ENCODE data around the gene CENPX. TPM values are rescaled to one million over a fixed set of nuclear protein-coding genes. Genes with fewer than 3 reads are reported as not detected.

CENPX gene
- total RNA-seq, 2 donors from 2014 or later: 91.1 to 238 TPM

GRCh38 chr17:82031885-82032627 lies 9.4 kb upstream of the CENPX start:
- peaks cover 16% of the 10 kb centered on the region for H3K4me1 ChIP-seq
- TF ChIP-seq, protein P1, sequence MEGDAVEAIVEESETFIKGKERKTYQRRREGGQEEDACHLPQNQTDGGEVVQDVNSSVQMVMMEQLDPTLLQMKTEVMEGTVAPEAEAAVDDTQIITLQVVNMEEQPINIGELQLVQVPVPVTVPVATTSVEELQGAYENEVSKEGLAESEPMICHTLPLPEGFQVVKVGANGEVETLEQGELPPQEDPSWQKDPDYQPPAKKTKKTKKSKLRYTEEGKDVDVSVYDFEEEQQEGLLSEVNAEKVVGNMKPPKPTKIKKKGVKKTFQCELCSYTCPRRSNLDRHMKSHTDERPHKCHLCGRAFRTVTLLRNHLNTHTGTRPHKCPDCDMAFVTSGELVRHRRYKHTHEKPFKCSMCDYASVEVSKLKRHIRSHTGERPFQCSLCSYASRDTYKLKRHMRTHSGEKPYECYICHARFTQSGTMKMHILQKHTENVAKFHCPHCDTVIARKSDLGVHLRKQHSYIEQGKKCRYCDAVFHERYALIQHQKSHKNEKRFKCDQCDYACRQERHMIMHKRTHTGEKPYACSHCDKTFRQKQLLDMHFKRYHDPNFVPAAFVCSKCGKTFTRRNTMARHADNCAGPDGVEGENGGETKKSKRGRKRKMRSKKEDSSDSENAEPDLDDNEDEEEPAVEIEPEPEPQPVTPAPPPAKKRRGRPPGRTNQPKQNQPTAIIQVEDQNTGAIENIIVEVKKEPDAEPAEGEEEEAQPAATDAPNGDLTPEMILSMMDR (IDR thresholded peaks at IDR 0.05): no peak
- H3K9ac ChIP-seq (ENCODE audit: low read depth in 2 of 2, low read length in 2 of 2): peak overlapping the region in 1 of 2 donors; percentile 39
- no peaks in the 10 kb centered on the region for H3K36me3 ChIP-seq
- no peaks in the 10 kb centered on the region for H3K9me3 ChIP-seq
- no peak overlapping the region for H3K27ac ChIP-seq
- H3K27me3 ChIP-seq: no peaks in the 10 kb centered on the region
- peak overlapping the region; percentile 20 for H3K4me3 ChIP-seq
- intact Hi-C loops (cut with DNase I): loop anchor here (2.0 to 10.0 kb wide), 2 partner anchors 117 to 293 kb away; no protein-coding TSS in a partner anchor
- peak; percentile 80 for DNase-seq

- TF ChIP-seq, protein P1 (IDR thresholded peaks at IDR 0.05): no peak
- Histone ChIP-seq H3K36me3 (no peaks in the 10 kb centered on the region), H3K27me3 (no peaks in the 10 kb centered on the region), H3K9ac (ENCODE audit: low read depth in 2 of 2, low read length in 2 of 2) (peak within 1 kb of the TSS; percentile 43 to 46), H3K27ac (peak within 1 kb of the TSS; percentile 75), H3K4me3 (peak within 1 kb of the TSS; percentile 47), H3K4me1 (peaks cover 12% of the 10 kb centered on the region), H3K9me3 (no peaks in the 10 kb centered on the region)
- intact Hi-C loops (cut with DNase I): loop anchor here (2.0 to 10.0 kb wide), 2 partner anchors 117 to 293 kb away; no protein-coding TSS in a partner anchor
- no peak for DNase-seq
These were observed 8.7 kb upstream of the CENPX start, which contains the start of gene RAC3 for GRCh38 chr17:82031303-82031884. TSS of gene RAC3 (plus strand) at chr17:82031678. CDS start at chr17:82031762, 84 bp downstream.

DNA sequence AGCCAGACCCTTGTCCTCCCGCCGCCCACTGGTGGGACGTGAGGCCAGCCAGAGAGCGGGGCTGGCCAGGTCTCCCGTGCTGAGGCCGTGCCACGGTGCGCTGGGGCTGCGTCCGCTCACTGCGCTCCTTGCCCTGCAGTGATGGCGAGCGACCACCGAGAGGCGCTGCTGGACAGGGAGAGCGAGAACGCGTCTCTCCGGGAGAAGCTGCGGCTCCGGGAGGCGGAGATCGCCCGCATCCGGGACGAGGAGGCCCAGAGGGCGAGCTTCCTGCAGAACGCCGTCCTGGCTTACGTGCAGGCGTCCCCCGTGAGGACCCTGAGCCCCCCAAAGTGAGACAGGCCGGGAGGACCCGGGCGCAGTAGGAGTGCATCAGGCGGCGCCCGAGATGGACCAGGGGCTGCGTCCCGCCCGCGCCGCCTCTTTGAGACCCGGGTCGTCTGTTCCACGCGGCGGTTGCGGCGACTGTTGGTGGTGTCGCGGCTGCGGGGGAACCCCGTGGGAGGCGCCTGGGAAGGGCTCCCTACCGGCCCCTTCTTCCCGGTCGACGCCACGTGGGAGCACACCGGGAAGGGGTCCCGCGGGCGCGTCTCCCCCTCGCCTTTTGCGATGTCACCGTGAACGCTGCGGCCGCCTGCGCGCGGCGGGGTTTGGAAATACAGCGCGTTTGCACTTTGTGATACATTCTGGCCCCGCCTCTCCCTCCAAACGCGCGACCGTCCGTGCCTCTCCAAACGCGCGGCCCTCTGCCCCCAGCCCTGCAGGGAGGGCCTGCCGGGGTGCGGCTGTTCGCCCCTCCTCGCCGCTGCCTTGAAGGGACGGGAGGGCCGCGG lies 8.0 kb upstream of the CENPX start:
- Histone ChIP-seq H3K4me3 (peak overlapping the region; percentile 47), H3K9ac (ENCODE audit: low read depth in 2 of 2, low read length in 2 of 2) (peak overlapping the region; percentile 43 to 46), H3K36me3 (no peaks in the 10 kb centered on the region), H3K9me3 (no peaks in the 10 kb centered on the region), H3K4me1 (peaks cover 10% of the 10 kb centered on the region), H3K27ac (peak overlapping the region; percentile 75), H3K27me3 (no peaks in the 10 kb centered on the region)
- intact Hi-C loops (cut with DNase I): loop anchor here (2.0 to 10.0 kb wide), 2 partner anchors 118 to 294 kb away; no protein-coding TSS in a partner anchor
- TF ChIP-seq, protein P1 (IDR thresholded peaks at IDR 0.05): peak; percentile 96
- peak; percentile 90 for DNase-seq

- no peak for DNase-seq
- TF ChIP-seq, protein P1 (IDR thresholded peaks at IDR 0.05): no peak
- no peaks in the 10 kb centered on the region for H3K9me3 ChIP-seq
- peaks cover 10% of the 10 kb centered on the region for H3K4me1 ChIP-seq
- no peaks in the 10 kb centered on the region for H3K36me3 ChIP-seq
- intact Hi-C loops (cut with DNase I): loop anchor here (2.0 to 10.0 kb wide), 2 partner anchors 119 to 295 kb away; no protein-coding TSS in a partner anchor
- H3K4me3 ChIP-seq: peak overlapping the region; percentile 47
- no peak overlapping the region for H3K27ac ChIP-seq
- peak overlapping the region in 1 of 2 donors; percentile 43 for H3K9ac ChIP-seq (ENCODE audit: low read depth in 2 of 2, low read length in 2 of 2)
- H3K27me3 ChIP-seq: no peaks in the 10 kb centered on the region
These were observed 7.4 kb upstream of the CENPX start for GRCh38 chr17:82029990-82030469.

GRCh38 chr17:82029391-82029790 lies 6.7 kb upstream of the CENPX start:
- Histone ChIP-seq H3K9me3 (no peaks in the 10 kb centered on the region), H3K4me1 (peaks cover 10% of the 10 kb centered on the region)
- DNase-seq: no peak

More at GRCh38 chr17:82029391-82029790, 6.7 kb upstream of the CENPX start:
- H3K9ac ChIP-seq (ENCODE audit: low read depth in 2 of 2, low read length in 2 of 2): no peak overlapping the region
- TF ChIP-seq, protein P1 (IDR thresholded peaks at IDR 0.05): no peak
- no peak overlapping the region for H3K4me3 ChIP-seq
- no peak overlapping the region for H3K27ac ChIP-seq
- H3K27me3 ChIP-seq: no peaks in the 10 kb centered on the region
- no peaks in the 10 kb centered on the region for H3K36me3 ChIP-seq
- intact Hi-C loops (cut with DNase I): no loop called here

All from colonic mucosa (tissue), 4 donors.